ENCODE measurements around the gene GNPNAT1.
A peak's percentile ranks its signal among the peaks of the same experiment; 100 is the strongest.
"Not testable (repeated sequence)": the region's sequence is repeated elsewhere in the genome, so short reads cannot be mapped to it uniquely, and the experiment has no call there.

The GNPNAT1 gene

DNA sequence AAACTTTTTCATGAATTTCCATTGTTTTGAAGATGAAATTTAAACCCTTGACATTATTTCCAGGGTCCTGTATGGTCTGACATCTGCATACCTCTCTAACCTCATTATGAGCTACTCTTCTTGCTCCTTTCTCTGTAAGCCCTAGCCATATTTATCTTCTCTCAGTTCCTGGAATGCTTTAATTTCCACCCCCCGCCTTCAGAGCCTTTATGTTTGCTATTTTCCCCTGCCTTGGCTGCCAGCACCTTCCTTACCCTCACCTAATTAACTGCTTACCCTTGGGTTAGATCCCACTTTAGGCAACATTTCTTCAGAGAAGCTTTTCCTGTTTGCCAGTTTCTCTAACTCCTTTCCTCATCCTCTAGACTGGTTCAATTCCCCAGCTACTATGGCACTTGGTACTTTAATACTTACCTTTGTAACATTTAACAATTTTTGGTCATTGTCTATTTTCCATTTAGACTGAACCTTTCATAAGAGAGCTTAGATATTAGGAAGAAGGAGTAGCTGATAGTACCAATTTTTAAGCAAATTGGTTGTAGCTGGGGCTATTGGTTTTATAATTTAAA is 55.4 kb downstream of the GNPNAT1 start:
- H3K4me3 ChIP-seq (ENCODE audit: low read length): no peak overlapping the region
- DNase-seq (ENCODE audit: low read depth, low spot score): no peak

DNA sequence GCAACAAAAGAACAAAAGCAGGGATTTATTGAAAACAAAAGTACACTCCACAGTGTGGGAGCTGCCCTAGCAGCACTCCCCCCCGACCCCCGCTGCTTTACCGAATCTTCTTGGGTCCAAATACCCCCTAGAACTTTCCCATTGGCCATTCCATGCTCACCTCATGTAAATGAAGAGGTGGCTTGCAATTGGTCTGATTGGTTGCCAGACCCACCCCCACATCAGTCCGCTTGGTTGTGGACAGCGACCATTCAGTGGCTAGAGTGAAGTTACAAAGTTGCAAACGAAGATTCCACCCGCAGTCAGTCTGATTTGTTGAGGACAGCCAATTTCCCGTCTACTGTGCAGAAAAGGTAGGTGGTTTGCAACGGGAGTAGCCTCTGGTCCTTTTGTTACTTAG is 57.6 kb downstream of the GNPNAT1 start:
- no peak for DNase-seq (ENCODE audit: low read depth, low spot score)

DNA sequence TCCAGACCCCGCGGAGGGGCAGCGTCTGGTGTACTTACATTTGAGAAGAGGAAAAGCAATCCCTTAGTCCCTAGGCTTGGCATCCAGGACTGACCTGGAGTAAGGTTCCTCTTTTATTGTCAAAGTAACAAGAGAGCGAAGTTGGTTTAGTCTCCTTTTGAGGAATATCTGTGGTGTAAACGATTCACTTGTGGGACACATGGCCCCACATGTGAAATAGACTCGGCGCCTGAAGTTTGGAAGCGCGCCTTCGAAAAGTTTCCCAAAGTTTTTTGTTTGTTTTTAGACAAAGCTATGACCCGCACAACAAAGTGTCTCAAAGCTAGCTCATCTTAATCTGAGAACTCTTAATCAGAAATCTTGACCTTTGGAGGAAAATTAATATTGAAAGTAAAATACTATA is 60.7 kb downstream of the GNPNAT1 start:
- H3K4me3 ChIP-seq (ENCODE audit: low read length): peak overlapping the region; percentile 88
- no peak for DNase-seq (ENCODE audit: low read depth, low spot score)

More for the DNA sequence above, 57.6 kb downstream of the GNPNAT1 start:
- no peak overlapping the region for H3K4me3 ChIP-seq (ENCODE audit: low read length)

DNA sequence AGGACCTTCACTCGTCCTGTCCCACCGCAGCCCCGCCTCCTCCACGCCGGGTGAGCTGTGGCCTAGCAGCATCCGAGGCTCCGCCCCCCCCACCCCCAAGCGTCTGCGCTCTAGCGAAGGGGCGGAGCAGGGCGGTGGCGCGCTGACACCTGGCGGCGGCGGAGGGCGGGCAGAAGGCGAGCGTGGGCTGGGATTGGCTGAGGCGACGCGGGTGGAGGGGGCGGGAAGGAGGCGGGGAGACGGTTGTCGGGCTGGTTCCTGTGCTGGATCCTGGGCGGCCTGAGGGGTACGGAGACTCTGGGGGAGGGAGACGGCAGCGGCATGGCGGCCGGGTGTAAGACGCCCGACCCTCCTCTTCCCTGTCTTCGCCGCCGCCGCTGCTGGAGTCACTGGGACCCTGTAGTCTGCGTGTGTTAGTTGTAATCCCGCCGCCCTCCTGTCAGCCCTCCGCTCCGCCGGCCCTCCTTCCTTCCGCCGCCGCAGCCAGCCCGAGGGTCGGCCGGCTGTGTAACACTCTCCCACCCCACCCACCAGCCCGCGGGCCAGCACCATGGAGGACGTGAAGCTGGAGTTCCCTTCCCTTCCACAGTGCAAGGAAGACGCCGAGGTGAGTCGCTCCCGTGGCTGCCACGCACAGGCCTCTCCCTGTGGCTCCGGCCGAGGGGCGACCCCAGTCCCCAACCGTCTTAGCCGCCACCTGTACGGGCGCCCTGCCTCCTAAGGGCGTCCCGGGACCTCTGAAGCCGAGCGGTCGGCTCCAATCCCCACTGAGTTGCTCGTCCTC is 61.3 kb downstream of the GNPNAT1 start, which contains the start of gene STYX:
TSS of gene STYX (plus strand) at position 242 of the 784 bp plus-strand sequence. CDS start at position 551, 309 bp downstream.
- peak; percentile 93 for DNase-seq (ENCODE audit: low read depth, low spot score)
- peak within 1 kb of the TSS; percentile 88 for H3K4me3 ChIP-seq (ENCODE audit: low read length)

DNA sequence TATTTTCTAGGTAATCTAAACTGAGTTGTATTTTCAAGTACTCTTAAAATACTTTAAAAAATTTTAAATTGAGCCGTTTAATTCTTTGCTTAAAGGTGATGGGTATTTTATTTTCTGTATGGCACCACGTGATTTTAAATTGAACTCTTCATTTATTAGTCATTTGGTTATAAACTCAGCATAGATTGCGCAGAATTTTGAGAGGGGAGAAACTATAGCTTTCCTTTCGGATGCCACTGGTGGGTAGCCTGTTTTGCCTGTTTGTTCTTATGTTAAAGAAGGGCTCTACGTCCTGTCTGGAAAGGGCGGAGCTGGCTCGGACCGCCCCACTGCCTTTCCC is 61.9 kb downstream of the GNPNAT1 start:
- DNase-seq (ENCODE audit: low read depth, low spot score): no peak
- H3K4me3 ChIP-seq (ENCODE audit: low read length): peak overlapping the region; percentile 46

DNA sequence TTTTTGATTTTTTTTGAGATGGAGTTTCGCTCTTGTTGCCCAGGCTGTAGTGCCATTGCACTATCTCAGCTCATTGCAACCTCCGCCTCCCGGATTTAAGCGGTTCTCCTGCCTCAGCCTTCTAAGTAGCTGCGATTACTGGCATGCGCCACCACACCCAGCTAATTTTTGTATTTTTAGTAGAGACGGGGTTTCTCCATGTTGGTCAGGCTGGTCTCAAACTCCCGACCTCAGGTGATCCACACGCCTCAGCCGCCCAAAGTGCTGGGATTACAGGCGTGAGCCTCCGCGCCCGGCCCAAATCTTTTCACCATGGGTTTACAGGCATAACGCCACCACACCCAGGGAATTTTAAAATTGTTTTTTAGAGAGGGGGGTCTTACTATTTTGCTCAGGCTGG is 62.4 kb downstream of the GNPNAT1 start:
- not testable (repeated sequence) for DNase-seq (ENCODE audit: low read depth, low spot score); H3K4me3 ChIP-seq (ENCODE audit: low read length)

DNA sequence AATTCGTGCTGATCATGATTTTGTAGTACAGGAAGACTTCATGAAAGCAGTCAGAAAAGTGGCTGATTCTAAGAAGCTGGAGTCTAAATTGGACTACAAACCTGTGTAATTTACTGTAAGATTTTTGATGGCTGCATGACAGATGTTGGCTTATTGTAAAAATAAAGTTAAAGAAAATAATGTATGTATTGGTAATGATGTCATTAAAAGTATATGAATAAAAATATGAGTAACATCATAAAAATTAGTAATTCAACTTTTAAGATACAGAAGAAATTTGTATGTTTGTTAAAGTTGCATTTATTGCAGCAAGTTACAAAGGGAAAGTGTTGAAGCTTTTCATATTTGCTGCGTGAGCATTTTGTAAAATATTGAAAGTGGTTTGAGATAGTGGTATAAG is 63.9 kb downstream of the GNPNAT1 start:
- DNase-seq (ENCODE audit: low read depth, low spot score); H3K4me3 ChIP-seq (ENCODE audit: low read length): not testable (repeated sequence)

Data from Jurkat, Clone E6-1 (cell line).